ENCODE data around the gene PLAAT5.

GRCh38 chr11:63508009-63508408, 17.0 kb upstream of the PLAAT5 start:
- TF ChIP-seq CTCF (IDR thresholded peaks at IDR 0.05): peak in 10 of 12 donors; percentile 21 to 56 (median 42)
- TF ChIP-seq POLR2A (IDR thresholded peaks at IDR 0.05): no peak
